Hippocampal formation (tissue), 2 donors: ENCODE measurements around the gene PTCHD1.

Experiments used
- DNase-seq, 2 donors: peaks; one replicate each; lab custom pipeline; 2025; lab: John Stamatoyannopoulos, UW

PTCHD1 gene

DNA sequence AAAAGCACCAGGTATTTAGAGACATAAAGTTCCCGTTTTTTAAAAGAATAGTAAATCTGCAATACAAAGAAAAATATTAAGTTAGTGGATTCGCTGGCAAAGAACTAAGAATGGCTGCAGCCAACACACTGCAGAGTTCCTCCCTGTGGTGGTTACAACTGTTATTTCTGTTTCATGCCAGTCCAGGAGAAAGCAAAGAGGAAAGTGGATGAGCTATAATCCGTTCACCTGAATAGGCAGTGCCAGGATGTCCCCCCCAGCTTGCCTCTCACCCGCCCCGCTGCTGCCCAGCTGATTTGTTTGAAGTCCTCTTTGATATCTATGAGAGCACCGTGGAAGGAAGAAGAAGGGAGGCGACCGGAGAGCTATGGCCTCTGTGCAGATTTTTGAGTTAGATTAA is 63.9 kb downstream of the PTCHD1 start:
- DNase-seq, result no peak

DNA sequence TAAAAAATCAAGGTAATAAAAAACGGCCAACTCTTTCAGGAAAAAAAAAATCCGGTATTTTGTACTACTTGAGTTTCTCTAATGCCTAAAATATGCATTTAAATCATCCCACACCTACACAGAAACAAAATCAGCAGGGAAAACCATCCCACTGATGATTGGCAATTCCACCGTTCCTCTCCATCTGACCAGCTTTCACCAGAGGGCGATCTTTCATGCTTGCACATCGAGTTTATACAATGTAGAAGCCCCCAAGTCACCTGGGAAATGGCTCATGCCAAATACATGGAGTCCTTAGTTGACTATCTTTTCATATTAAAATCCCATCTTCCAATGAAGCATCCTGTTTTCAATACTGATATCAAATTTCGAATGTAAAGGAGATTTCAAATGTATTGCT is 69.2 kb downstream of the PTCHD1 start:
- no peak for DNase-seq

DNA sequence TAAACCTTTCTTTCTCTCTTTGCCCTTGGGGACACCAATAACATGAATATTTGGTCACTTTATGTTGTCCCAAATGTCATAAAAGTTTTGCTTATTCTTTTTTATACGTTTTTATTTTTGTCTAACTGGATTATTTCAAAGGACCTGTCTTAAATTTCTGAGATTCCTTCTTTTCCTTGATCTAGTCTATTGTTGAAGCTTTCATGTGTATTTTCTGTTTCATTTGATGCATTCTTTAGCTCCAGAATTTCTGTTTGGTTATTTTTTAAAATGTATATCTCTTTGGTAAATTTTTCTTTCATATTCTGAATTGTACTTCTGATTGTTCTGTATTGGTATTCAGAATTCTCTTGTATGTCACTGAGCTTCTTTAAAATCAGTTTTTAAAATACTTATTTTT is 88.3 kb downstream of the PTCHD1 start:
- no peak for DNase-seq

- peak; percentile 25 to 29 for DNase-seq
Observed at GRCh38 chrX:23434356-23434884, 99.8 kb downstream of the PTCHD1 start.

DNA sequence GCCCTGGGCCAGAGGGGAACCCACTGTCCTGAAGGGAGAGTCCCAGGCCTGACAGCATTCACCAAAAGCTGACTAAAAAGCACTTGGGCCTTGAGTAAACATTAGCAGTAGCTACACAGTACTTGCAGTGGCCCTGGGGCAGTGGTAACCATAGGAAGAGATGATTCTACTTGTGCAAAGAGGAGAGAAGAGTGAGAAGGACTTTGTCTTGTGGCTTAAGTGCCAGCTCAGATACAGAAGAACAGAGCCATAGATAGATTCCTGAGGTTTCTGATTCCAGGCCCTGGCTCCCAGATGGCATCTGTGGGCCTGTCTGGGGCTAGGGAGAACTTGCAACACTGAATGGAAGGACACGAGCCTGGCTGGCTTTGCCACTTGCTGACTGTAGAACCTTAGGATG is 100.5 kb downstream of the PTCHD1 start:
- no peak for DNase-seq

- DNase-seq, result no peak
Observed at GRCh38 chrX:23435575-23435974, 100.9 kb downstream of the PTCHD1 start.

- DNase-seq, result no peak
Observed at GRCh38 chrX:23436875-23437274, 102.2 kb downstream of the PTCHD1 start.

DNA sequence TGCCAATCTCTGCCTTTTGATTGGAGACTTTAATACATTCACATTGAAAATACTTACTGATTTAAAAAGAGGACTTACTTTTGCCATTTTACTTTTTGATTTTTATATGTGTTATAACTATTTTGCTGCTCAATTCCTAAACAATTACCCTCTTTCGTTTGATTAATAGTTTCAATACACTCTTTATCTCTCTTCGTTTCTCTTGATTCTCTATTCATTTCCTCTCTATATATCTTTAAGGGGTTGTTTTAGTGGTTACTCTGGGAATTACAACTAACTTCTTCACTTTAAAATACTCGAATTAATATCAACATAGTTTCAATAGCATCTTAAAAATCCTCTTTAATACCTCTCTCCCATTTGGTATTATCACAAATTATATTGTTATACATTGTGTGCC is 116.6 kb downstream of the PTCHD1 start:
- DNase-seq, result no peak
